SK-N-SH treated with all-trans-retinoic acid at 6 μM for 48 hours (cell line): ENCODE measurements around the gene ABCF3.

Source experiments
- ISL1 ChIP-seq: fragments of 250-450 bp; sonication (Bioruptor Pico); IDR thresholded peaks from 2 replicates; pipeline ENCODE4 v2.1.2; 2022; ENCODE audit warnings: mild to moderate bottlenecking, moderate library complexity
- OSR1 ChIP-seq: fragments of 250-450 bp; sonication (Bioruptor Pico); IDR thresholded peaks from 2 replicates; pipeline ENCODE4 v1.8.0; 2022; ENCODE audit warnings: moderate library complexity, mild to moderate bottlenecking, inconsistent platforms
- PATZ1 ChIP-seq: fragments of 250-450 bp; sonication (Bioruptor Pico); IDR thresholded peaks from 2 replicates; pipeline ENCODE4 v1.8.0; 2020; ENCODE audit warnings: mild to moderate bottlenecking, moderate library complexity, borderline replicate concordance
- ZFP30 ChIP-seq: fragments of 450-650 bp; formaldehyde crosslinking; IDR thresholded peaks from 2 replicates; pipeline ENCODE4 v1.5.0; 2022; ENCODE audit warnings: mild to moderate bottlenecking, moderate library complexity

GRCh38 chr3:184149123-184149522 lies 36.9 kb upstream of the ABCF3 start:
- TF ChIP-seq ZFP30 (CRISPR knock-in tag) (no peak), OSR1 (CRISPR knock-in tag) (no peak), PATZ1 (CRISPR knock-in tag) (no peak), ISL1 (CRISPR knock-in tag) (no peak)
